NCI-H2227 (cell line): ENCODE measurements around the gene NXPE3.

Experiments used
- DNase-seq: peaks from one replicate; lab custom pipeline; 2025; ENCODE audit not compliant: unreplicated experiment; lab: John Stamatoyannopoulos, UW

Gene NXPE3

DNA sequence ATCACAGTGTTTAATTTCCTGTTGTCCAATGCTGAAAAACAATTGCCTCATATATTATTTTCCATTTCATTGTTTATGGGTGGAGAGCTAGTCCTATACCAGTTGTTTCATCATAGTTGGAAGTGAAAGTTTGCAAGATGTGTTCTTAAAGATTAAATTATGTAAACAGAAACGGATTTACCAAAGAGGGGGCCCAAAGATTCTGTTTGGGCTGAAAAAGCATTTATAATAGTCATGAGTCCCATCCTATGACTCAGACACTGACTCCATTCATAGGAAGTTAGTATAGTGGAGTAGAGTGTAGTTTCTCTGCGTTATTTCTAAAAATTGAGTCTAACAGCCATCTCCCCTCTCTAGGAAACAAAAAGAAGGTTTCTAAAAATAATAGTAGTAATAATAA is 94.6 kb downstream of the NXPE3 start:
- DNase-seq: no peak

DNA sequence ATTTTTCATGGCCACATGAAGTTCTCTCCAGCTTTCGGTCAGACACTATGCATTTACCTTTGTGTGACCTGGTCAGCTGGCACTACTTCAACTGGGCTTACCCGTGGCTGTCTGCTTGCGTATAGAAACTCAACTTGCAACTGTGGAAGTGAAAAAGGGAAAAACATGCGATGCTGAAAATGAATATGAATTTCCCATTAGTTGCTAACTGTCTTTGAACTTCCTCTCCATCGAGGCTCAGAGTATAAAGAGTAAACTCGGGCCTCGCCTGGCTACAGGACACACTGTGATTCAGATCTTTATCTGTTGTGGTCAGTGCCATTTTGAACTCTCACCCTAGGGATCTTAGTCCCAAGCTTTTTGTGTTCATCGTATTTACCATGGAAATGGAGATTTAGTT is 97.1 kb downstream of the NXPE3 start:
- DNase-seq: no peak
